ENCODE data around the gene ITGA3.

Gene ITGA3

DNA sequence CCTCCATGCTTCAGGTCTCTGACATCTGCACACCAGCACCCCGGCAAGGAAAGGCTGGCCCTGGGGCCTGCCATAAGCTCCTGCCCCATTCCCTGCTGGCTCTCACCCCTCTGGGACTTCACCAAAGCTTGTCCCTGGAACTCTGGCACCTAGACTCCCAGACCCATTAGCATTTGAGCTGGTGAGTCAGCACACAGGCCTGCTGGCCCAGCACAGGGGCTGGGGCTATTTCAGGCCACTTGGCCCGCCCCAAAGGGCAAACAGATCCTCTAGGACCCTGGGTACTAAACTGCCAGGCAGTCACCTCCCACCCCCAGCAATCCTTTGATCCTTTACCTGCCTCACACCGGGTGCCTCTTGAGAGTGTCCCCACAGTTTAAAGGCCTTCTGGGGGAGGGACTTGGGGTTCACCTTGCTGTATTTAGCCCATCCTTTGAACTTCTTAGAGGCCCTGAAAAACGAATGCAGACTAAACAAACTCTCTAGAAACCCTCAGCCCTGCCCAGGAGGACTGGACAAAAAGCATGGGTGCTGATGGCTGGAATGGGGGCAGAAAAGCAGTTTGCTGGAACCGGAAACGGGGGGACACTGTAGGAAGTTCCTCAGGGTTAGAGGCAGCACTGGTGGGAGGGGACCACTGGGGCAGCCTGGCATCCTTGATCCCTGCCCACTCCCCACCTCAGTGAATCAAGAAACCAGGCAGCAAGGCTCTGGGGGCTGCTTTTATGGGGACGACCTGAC, 77.3 kb downstream of the ITGA3 start:
- H3K27me3 ChIP-seq (ENCODE audit: insufficient read depth, low read length, poor library complexity): peaks cover 9% of the 10 kb centered on the region
- H3K36me3 ChIP-seq (ENCODE audit: insufficient read depth, low read length): peaks cover 37% of the 10 kb centered on the region
- TF ChIP-seq CTCF (IDR thresholded peaks at IDR 0.05; ENCODE audit: borderline replicate concordance, extremely low read depth, low read length, poor library complexity, severe bottlenecking) (no peak), EZH2 (IDR thresholded peaks at IDR 0.05; ENCODE audit: borderline replicate concordance, low read depth, low read length, severe bottlenecking) (no peak)
- no peak overlapping the region for H3K27ac ChIP-seq (ENCODE audit: low read length)
- no peak overlapping the region for H3K9ac ChIP-seq (ENCODE audit: low read depth, low read length)
- H3K4me2 ChIP-seq (ENCODE audit: insufficient read depth, low read length): no peak overlapping the region
- H3K79me2 ChIP-seq (ENCODE audit: insufficient read depth, low read length): no peaks in the 10 kb centered on the region
- peaks cover 22% of the 10 kb centered on the region for H4K20me1 ChIP-seq (ENCODE audit: insufficient read depth, low read length)
- no peaks in the 10 kb centered on the region for H3K4me1 ChIP-seq (ENCODE audit: insufficient read depth, low read length)
- no peak overlapping the region for H3K4me3 ChIP-seq (ENCODE audit: low read depth in 1 of 2, low read length in 2 of 2)
- DNase-seq (no peak), ATAC-seq (ENCODE audit: insufficient read depth, low read depth) (no peak)
- H2AFZ ChIP-seq (ENCODE audit: low read depth, low read length): no peak overlapping the region
- H3K9me3 ChIP-seq (ENCODE audit: insufficient read depth, low read length, severe bottlenecking): no peaks in the 10 kb centered on the region

GRCh38 chr17:50133769-50134099, 77.8 kb downstream of the ITGA3 start:
- Histone ChIP-seq H3K4me2 (ENCODE audit: insufficient read depth, low read length) (no peak overlapping the region), H4K20me1 (ENCODE audit: insufficient read depth, low read length) (peaks cover 27% of the 10 kb centered on the region), H3K27ac (ENCODE audit: low read length) (no peak overlapping the region), H3K27me3 (ENCODE audit: insufficient read depth, low read length, poor library complexity) (peaks cover 3% of the 10 kb centered on the region), H3K79me2 (ENCODE audit: insufficient read depth, low read length) (no peaks in the 10 kb centered on the region), H3K4me3 (ENCODE audit: low read depth in 1 of 2, low read length in 2 of 2) (no peak overlapping the region), H3K9me3 (ENCODE audit: insufficient read depth, low read length, severe bottlenecking) (no peaks in the 10 kb centered on the region), H3K36me3 (ENCODE audit: insufficient read depth, low read length) (peaks cover 42% of the 10 kb centered on the region), H3K9ac (ENCODE audit: low read depth, low read length) (no peak overlapping the region), H2AFZ (ENCODE audit: low read depth, low read length) (no peak overlapping the region), H3K4me1 (ENCODE audit: insufficient read depth, low read length) (no peaks in the 10 kb centered on the region)
- ATAC-seq (ENCODE audit: insufficient read depth, low read depth): no peak
- DNase-seq: no peak
- no peak for TF ChIP-seq CTCF (IDR thresholded peaks at IDR 0.05; ENCODE audit: borderline replicate concordance, extremely low read depth, low read length, poor library complexity, severe bottlenecking)
- no peak for TF ChIP-seq EZH2 (IDR thresholded peaks at IDR 0.05; ENCODE audit: borderline replicate concordance, low read depth, low read length, severe bottlenecking)

- H3K79me2 ChIP-seq (ENCODE audit: insufficient read depth, low read length): no peaks in the 10 kb centered on the region
- no peak overlapping the region for H3K4me3 ChIP-seq (ENCODE audit: low read depth in 1 of 2, low read length in 2 of 2)
- H3K9me3 ChIP-seq (ENCODE audit: insufficient read depth, low read length, severe bottlenecking): no peaks in the 10 kb centered on the region
- H4K20me1 ChIP-seq (ENCODE audit: insufficient read depth, low read length): peaks cover 34% of the 10 kb centered on the region
- H3K27ac ChIP-seq (ENCODE audit: low read length): no peak overlapping the region
- no peak for ATAC-seq (ENCODE audit: insufficient read depth, low read depth)
- TF ChIP-seq CTCF (IDR thresholded peaks at IDR 0.05; ENCODE audit: borderline replicate concordance, extremely low read depth, low read length, poor library complexity, severe bottlenecking) (no peak), EZH2 (IDR thresholded peaks at IDR 0.05; ENCODE audit: borderline replicate concordance, low read depth, low read length, severe bottlenecking) (no peak)
- H3K36me3 ChIP-seq (ENCODE audit: insufficient read depth, low read length): peaks cover 49% of the 10 kb centered on the region
- no peak overlapping the region for H3K9ac ChIP-seq (ENCODE audit: low read depth, low read length)
- H3K27me3 ChIP-seq (ENCODE audit: insufficient read depth, low read length, poor library complexity): no peaks in the 10 kb centered on the region
- H3K4me1 ChIP-seq (ENCODE audit: insufficient read depth, low read length): no peaks in the 10 kb centered on the region
- DNase-seq: no peak
- no peak overlapping the region for H2AFZ ChIP-seq (ENCODE audit: low read depth, low read length)
- H3K4me2 ChIP-seq (ENCODE audit: insufficient read depth, low read length): no peak overlapping the region
Measured at GRCh38 chr17:50134206-50135110, 78.5 kb downstream of the ITGA3 start.

All from DND-41 (cell line).